ENCODE measurements around the gene PRIMA1. TPM values are rescaled to one million over a fixed set of nuclear protein-coding genes. Genes with fewer than 3 reads are reported as not detected.

PRIMA1 gene
- polyA plus RNA-seq, 1 experiment, result not detected

DNA sequence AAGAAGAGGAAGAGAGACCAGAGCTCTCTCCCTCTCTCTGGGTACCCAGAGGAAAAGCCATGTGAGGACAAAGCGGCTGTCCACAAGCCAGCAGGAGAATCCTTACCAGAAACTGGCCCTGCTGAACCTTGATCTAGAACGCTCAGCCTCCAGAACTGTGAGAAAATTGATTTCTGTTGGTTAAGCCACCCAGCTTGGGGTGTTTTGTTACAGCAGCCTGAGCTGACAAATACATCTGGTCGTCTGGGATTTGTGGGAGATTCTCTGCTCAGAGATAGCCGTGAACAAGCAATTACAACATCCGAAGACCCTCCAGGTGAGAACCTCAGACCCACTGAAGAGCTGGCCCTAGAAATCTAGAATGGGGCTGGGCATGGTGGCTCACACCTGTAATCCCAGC is 6.5 kb upstream of the PRIMA1 start:
- DNase-seq (ENCODE audit: low read depth, low spot score), result no peak
- Histone ChIP-seq H3K27me3 (ENCODE audit: control insufficient read depth, insufficient read depth, low read length) (peaks cover 9% of the 10 kb centered on the region), H3K9me3 (ENCODE audit: control insufficient read depth, insufficient read depth, low read length) (no peaks in the 10 kb centered on the region), H3K27ac (ENCODE audit: low read depth, low read length) (no peak overlapping the region), H3K4me3 (ENCODE audit: low read depth, low read length) (no peak overlapping the region)
- CTCF ChIA-PET, result no interaction called here
- POLR2A ChIA-PET, result no interaction called here
- TF ChIP-seq, protein P1, sequence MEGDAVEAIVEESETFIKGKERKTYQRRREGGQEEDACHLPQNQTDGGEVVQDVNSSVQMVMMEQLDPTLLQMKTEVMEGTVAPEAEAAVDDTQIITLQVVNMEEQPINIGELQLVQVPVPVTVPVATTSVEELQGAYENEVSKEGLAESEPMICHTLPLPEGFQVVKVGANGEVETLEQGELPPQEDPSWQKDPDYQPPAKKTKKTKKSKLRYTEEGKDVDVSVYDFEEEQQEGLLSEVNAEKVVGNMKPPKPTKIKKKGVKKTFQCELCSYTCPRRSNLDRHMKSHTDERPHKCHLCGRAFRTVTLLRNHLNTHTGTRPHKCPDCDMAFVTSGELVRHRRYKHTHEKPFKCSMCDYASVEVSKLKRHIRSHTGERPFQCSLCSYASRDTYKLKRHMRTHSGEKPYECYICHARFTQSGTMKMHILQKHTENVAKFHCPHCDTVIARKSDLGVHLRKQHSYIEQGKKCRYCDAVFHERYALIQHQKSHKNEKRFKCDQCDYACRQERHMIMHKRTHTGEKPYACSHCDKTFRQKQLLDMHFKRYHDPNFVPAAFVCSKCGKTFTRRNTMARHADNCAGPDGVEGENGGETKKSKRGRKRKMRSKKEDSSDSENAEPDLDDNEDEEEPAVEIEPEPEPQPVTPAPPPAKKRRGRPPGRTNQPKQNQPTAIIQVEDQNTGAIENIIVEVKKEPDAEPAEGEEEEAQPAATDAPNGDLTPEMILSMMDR (IDR thresholded peaks at IDR 0.05; ENCODE audit: low read depth, low read length), result no peak

GRCh38 chr14:93793555-93794324 is 5.5 kb upstream of the PRIMA1 start:
- no peak for DNase-seq (ENCODE audit: low read depth, low spot score)
- Histone ChIP-seq H3K27ac (ENCODE audit: low read depth, low read length) (no peak overlapping the region), H3K27me3 (ENCODE audit: control insufficient read depth, insufficient read depth, low read length) (peaks cover 10% of the 10 kb centered on the region), H3K4me3 (ENCODE audit: low read depth, low read length) (no peak overlapping the region), H3K9me3 (ENCODE audit: control insufficient read depth, insufficient read depth, low read length) (no peaks in the 10 kb centered on the region)
- ChIA-PET CTCF (no interaction called here), POLR2A (no interaction called here)
- TF ChIP-seq, protein P1 (IDR thresholded peaks at IDR 0.05; ENCODE audit: low read depth, low read length), result no peak

DNA sequence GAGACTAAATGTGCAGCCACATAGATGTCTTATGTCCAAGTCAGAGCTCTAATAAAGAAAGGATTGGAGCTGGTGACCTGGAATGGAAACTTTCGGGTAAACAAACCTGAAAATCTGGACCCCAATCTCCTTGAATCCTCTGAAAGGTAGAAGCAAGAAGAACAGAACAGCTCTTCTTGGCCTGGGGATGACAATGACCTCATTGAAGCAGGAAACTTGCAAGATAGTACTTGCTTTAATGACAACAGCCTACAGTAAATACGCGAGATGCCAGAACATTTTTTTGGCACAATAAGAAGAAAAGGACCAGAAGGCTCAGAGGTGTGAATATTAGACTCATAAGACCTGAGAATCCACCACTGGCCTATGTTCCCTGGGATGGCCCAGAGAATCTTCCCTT is 4.1 kb upstream of the PRIMA1 start:
- Histone ChIP-seq H3K27me3 (ENCODE audit: control insufficient read depth, insufficient read depth, low read length) (peaks cover 14% of the 10 kb centered on the region), H3K9me3 (ENCODE audit: control insufficient read depth, insufficient read depth, low read length) (no peaks in the 10 kb centered on the region), H3K27ac (ENCODE audit: low read depth, low read length) (no peak overlapping the region), H3K4me3 (ENCODE audit: low read depth, low read length) (no peak overlapping the region)
- POLR2A ChIA-PET, result no interaction called here
- TF ChIP-seq, protein P1 (IDR thresholded peaks at IDR 0.05; ENCODE audit: low read depth, low read length), result no peak
- DNase-seq (ENCODE audit: low read depth, low spot score), result no peak
- CTCF ChIA-PET, result interaction anchor here (0.5 kb wide), 1 partner anchor 160 kb away, joined by 3 read pairs; no protein-coding TSS in a partner anchor

GRCh38 chr14:93790966-93791365 is 2.7 kb upstream of the PRIMA1 start:
- no peak for DNase-seq (ENCODE audit: low read depth, low spot score)
- H3K9me3 ChIP-seq (ENCODE audit: control insufficient read depth, insufficient read depth, low read length), result no peaks in the 10 kb centered on the region
- peaks cover 15% of the 10 kb centered on the region for H3K27me3 ChIP-seq (ENCODE audit: control insufficient read depth, insufficient read depth, low read length)
- H3K27ac ChIP-seq (ENCODE audit: low read depth, low read length), result no peak overlapping the region
- no peak overlapping the region for H3K4me3 ChIP-seq (ENCODE audit: low read depth, low read length)
- POLR2A ChIA-PET, result no interaction called here
- TF ChIP-seq, protein P1 (IDR thresholded peaks at IDR 0.05; ENCODE audit: low read depth, low read length), result no peak
- CTCF ChIA-PET, result no interaction called here

GRCh38 chr14:93789228-93790130 is 1.2 kb upstream of the PRIMA1 start:
- TF ChIP-seq, protein P1 (IDR thresholded peaks at IDR 0.05; ENCODE audit: low read depth, low read length), result no peak
- Histone ChIP-seq H3K27me3 (ENCODE audit: control insufficient read depth, insufficient read depth, low read length) (peaks cover 18% of the 10 kb centered on the region), H3K27ac (ENCODE audit: low read depth, low read length) (no peak overlapping the region), H3K4me3 (ENCODE audit: low read depth, low read length) (no peak overlapping the region), H3K9me3 (ENCODE audit: control insufficient read depth, insufficient read depth, low read length) (no peaks in the 10 kb centered on the region)
- DNase-seq (ENCODE audit: low read depth, low spot score), result no peak
- ChIA-PET POLR2A (no interaction called here), CTCF (interaction anchor here (0.6 kb wide), 1 partner anchor 391 kb away, joined by 5 read pairs; no protein-coding TSS in a partner anchor)

Data from AG04450 (cell line).